Choroid plexus epithelial cell (primary cell): Measurements from ENCODE around the gene TMEM254.
A peak's percentile ranks its signal among the peaks of the same experiment; 100 is the strongest.
"Not testable (repeated sequence)": the region's sequence is repeated elsewhere in the genome, so short reads cannot be mapped to it uniquely, and the experiment has no call there.

Experiments
- DNase-seq: peaks from one replicate; pipeline ENCODE4 v3.0.0-alpha.2; 2010; ENCODE audit warnings: low read depth
- H3K4me3 ChIP-seq: 2 replicates; pipeline ENCODE4 v1.5.1; 2011; ENCODE audit warnings: low read depth, mild to moderate bottlenecking, control low read depth, low read length, moderate library complexity
- TF ChIP-seq, protein P1 (sequence below): conservative IDR thresholded peaks from 2 replicates; pipeline ENCODE4 v1.5.1; 2011; ENCODE audit warnings: low read depth, mild to moderate bottlenecking, control low read depth, inconsistent platforms, low read length, moderate library complexity

TMEM254 gene

DNA sequence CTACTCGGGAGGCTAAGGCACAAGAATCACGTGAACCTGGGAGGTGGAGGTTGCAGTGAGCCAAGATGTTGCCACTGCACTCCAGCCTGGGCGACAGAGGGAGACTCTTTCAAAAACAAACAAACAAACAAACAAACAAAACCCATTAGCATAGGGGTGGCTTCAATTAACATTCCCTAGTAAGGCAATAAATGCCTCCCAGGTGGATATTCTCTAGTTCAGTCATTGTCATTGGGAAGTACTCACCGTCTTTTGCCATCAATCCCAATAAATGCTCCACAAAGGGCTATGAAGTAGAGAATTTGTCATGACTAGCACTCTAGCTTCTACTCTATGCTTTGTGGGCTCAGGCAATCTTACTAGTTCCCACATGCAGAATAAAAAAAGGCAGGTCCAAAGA, 11.7 kb upstream of the TMEM254 start:
- no peak for DNase-seq
- H3K4me3 ChIP-seq = no peak overlapping the region
- TF ChIP-seq, protein P1, sequence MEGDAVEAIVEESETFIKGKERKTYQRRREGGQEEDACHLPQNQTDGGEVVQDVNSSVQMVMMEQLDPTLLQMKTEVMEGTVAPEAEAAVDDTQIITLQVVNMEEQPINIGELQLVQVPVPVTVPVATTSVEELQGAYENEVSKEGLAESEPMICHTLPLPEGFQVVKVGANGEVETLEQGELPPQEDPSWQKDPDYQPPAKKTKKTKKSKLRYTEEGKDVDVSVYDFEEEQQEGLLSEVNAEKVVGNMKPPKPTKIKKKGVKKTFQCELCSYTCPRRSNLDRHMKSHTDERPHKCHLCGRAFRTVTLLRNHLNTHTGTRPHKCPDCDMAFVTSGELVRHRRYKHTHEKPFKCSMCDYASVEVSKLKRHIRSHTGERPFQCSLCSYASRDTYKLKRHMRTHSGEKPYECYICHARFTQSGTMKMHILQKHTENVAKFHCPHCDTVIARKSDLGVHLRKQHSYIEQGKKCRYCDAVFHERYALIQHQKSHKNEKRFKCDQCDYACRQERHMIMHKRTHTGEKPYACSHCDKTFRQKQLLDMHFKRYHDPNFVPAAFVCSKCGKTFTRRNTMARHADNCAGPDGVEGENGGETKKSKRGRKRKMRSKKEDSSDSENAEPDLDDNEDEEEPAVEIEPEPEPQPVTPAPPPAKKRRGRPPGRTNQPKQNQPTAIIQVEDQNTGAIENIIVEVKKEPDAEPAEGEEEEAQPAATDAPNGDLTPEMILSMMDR = no peak

DNA sequence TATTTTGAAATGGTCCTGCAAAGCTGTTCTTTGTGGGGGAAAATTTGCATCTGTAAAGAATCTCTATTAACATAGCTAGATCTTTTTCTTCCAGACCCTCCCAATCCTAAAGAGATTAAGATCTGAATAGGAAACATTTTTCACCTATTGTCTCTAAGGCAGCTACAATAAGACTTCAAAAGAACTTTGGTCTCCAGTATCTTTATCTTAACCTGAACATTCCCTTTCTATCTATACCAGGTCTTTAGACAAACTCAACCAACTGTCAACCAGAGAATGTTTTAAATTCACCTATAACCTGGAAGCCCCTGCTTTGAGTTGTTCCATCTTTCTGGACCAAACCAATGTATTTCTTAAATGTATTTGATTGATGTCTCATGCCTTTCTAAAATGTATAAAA, 10.6 kb upstream of the TMEM254 start:
- not testable (repeated sequence) for H3K4me3 ChIP-seq, DNase-seq

DNA sequence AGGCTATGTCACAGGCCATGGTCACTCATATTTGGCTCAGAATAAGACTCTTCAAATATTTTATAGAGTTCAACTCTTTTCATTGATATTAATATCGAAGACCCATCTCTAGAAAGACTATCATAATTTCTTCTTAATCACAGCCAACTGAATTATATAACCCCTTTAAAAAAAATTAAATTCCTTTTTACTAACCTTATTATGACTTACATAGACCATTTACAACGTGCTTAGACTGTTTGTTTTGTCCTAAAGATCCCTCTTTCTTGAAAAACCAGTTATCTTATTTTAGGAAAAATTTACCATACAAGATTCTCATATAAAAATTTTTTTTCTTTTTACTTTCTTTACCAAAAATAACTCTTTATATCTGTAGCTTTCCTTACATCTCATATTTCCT, 10.2 kb upstream of the TMEM254 start:
- DNase-seq = no peak
- no peak overlapping the region for H3K4me3 ChIP-seq
- TF ChIP-seq, protein P1 = no peak

DNA sequence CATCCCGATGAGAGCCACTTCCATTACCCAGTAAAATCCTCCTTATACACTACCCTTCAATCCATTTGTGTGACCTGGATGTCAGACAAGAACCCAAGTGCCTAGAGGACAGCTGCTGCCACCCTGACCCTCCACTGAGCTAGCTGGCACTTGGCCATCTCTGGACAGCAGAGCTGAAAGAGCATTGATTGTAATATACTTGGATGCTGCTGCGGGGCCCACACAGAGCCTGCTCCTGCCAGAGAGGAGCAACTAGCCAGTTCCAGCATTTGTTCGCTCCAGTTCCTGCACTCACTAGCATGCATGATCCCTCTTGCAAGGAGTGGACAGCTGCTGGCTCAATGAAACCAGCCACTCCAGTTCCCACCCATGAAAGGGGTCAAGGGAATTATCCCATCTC, 8.4 kb upstream of the TMEM254 start:
- no peak overlapping the region for H3K4me3 ChIP-seq
- no peak for DNase-seq
- TF ChIP-seq, protein P1 = no peak

DNA sequence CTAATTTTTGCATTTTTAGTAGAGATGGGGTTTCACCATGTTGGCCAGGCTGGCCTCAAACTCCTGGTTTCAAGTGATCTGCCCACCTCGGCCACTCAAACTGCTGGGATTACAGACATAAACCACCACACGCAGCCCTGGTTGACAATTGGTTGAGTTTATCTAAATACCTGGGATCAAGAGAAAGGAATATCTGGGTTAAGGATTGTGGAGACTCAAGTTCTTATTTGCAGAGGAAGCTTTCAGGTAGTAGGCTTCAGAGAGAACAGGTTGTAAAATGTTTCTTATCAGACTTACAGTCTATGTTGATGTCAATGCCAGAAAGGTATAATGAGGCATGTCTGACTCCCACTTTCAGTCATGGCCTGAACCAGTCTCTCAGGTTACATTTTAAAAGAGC, 5.9 kb upstream of the TMEM254 start:
- DNase-seq = no peak
- TF ChIP-seq, protein P1 = no peak
- H3K4me3 ChIP-seq = no peak overlapping the region

DNA sequence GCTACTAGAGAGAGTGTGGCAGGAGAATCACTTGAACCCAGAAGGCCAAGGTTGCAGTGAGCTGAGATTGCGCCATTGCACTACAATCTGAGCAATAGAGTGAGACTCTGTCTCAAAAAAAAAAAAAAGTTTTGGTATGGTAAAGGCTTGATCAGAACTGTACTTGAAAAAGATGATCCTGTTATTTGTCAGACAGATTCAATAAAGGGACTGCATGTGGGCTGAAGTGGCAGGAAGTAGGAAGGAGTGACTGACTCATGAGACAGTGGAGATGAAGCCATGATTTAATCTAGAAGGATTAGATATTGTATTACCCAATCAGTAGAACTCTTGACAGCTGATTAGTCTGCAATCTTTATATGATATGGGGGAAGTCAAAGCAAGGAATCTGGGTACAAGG, 2.7 kb upstream of the TMEM254 start:
- TF ChIP-seq, protein P1 = no peak
- no peak overlapping the region for H3K4me3 ChIP-seq
- DNase-seq = peak; percentile 4

DNA sequence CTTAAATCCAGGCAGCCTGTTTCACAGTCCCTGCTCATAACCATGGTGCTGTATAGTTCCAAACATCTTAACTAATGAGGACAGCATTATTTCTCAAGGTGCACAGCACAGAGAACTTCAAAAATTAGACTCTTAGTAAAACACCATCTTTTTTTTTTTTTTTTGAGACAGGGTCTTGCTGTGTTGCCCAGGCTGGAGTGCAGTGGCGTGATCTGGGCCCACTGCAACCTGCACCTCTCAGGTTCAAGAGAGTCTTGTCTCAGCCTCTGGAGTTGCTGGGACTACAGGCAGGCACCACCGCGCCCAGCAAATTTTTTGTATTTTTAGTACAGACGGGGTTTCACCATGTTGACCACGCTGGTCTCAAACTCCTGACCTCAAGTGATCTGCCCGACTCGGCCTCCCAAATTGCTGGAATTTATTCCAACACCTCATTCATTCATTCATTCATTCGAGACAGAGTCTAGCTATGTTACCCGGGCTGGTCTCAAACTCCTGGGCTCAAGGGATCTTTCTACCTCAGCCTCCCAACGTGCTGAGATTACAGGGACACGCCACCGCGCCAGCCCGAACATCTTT, 507 bp upstream of the TMEM254 start:
- TF ChIP-seq, protein P1 = no peak
- DNase-seq = no peak
- peak overlapping the region; percentile 64 for H3K4me3 ChIP-seq
